HL-60 (cell line): ENCODE measurements around the gene AP3D1.

Experiments used
- DNase-seq, 2 experiments: peaks; one replicate each; pipeline ENCODE4 v3.0.0-alpha.2; 2010 to 2020; ENCODE audit warnings: low read depth in 1 of 2, low spot score in 1 of 2
- H3K27ac ChIP-seq: fragments of 250-450 bp; sonication (Bioruptor Pico); replicated peaks from 2 replicates; pipeline ENCODE4 v1.5.1; 2020; ENCODE audit warnings: mild to moderate bottlenecking, moderate library complexity
- H3K27me3 ChIP-seq: fragments of 250-450 bp; sonication (Bioruptor Pico); 2 replicates; pipeline ENCODE4 v1.5.1; 2021; ENCODE audit warnings: mild to moderate bottlenecking, moderate library complexity; ENCODE audit not compliant: insufficient read depth, poor library complexity, severe bottlenecking
- H3K4me3 ChIP-seq: replicated peaks from 2 replicates; pipeline ENCODE4 v1.5.1; 2011; ENCODE audit warnings: mild to moderate bottlenecking, control low read depth, low read length; ENCODE audit not compliant: insufficient read depth
- CTCF ChIP-seq: IDR thresholded peaks from one replicate; pipeline ENCODE4 v1.5.1; 2011; ENCODE audit warnings: low read length, control low read depth, inconsistent platforms; ENCODE audit not compliant: insufficient read depth
- GABPA ChIP-seq: IDR thresholded peaks from 2 replicates; pipeline ENCODE4 v1.6.1; 2012; ENCODE audit warnings: low read depth
- POLR2AphosphoS5 ChIP-seq: IDR thresholded peaks from 2 replicates; pipeline ENCODE4 v1.6.1; 2012; ENCODE audit warnings: low read depth
- REST ChIP-seq: IDR thresholded peaks from 2 replicates; pipeline ENCODE4 v1.6.1; 2012; ENCODE audit warnings: low read depth; ENCODE audit not compliant: insufficient replicate concordance
- SPI1 ChIP-seq: IDR thresholded peaks from 2 replicates; pipeline ENCODE4 v1.6.1; 2012; ENCODE audit warnings: low read depth, mild to moderate bottlenecking, borderline replicate concordance

AP3D1 gene

GRCh38 chr19:2199215-2199614, 47.8 kb upstream of the AP3D1 start:
- TF ChIP-seq CTCF (no peak), POLR2AphosphoS5 (no peak), GABPA (no peak), SPI1 (no peak), REST (no peak)
- Histone ChIP-seq H3K27ac (no peak overlapping the region), H3K4me3 (no peak overlapping the region), H3K27me3 (no peaks in the 10 kb centered on the region)
- no peak for DNase-seq

- DNase-seq: no peak
- no peak overlapping the region for H3K27ac ChIP-seq
Observed at GRCh38 chr19:2198317-2198716, 47.0 kb upstream of the AP3D1 start.

GRCh38 chr19:2197270-2197669, 45.9 kb upstream of the AP3D1 start:
- no peak overlapping the region for H3K4me3 ChIP-seq
- no peaks in the 10 kb centered on the region for H3K27me3 ChIP-seq
- TF ChIP-seq POLR2AphosphoS5: no peak
- no peak for TF ChIP-seq SPI1
- no peak for TF ChIP-seq CTCF
- TF ChIP-seq REST: no peak
- no peak overlapping the region for H3K27ac ChIP-seq
- DNase-seq: no peak

More at GRCh38 chr19:2198317-2198716, 47.0 kb upstream of the AP3D1 start:
- TF ChIP-seq POLR2AphosphoS5 (no peak), REST (no peak), CTCF (no peak), GABPA (no peak), SPI1 (no peak)
- no peaks in the 10 kb centered on the region for H3K27me3 ChIP-seq
- no peak overlapping the region for H3K4me3 ChIP-seq
